Upper lobe of left lung (tissue), 6 donors: Measurements from ENCODE around the gene TMEM30A. TPM values are rescaled to one million over a fixed set of nuclear protein-coding genes. Genes with fewer than 3 reads are reported as not detected.

Experiments
- ATAC-seq, 2 donors: fragments of 200-7000 bp; cut with Tn5 transposase; one replicate each; pipeline ENCODE4 v1.9.1; 2022; ENCODE audit warnings: mild to moderate bottlenecking in 2 of 2, moderate library complexity in 2 of 2; ENCODE audit not compliant: low FRiP score in 2 of 2
- DNase-seq, 2 donors: peaks; one replicate each; pipeline ENCODE4 v3.0.0-alpha.2; 2019 to 2020
- H3K27ac ChIP-seq, 4 donors: fragments of 200-600 bp; sonication (generic); one replicate each; pipeline ENCODE4 v1.5.1; 2016 to 2019
- H3K27me3 ChIP-seq, 4 donors: fragments of 200-600 bp; sonication (generic); one replicate each; pipeline ENCODE4 v1.5.1; 2017 to 2019
- H3K36me3 ChIP-seq, 4 donors: fragments of 200-600 bp; sonication (generic); one replicate each; pipeline ENCODE4 v1.5.1; 2016 to 2019
- H3K4me1 ChIP-seq, 4 donors: fragments of 200-600 bp; sonication (generic); one replicate each; pipeline ENCODE4 v1.5.1; 2018 to 2019
- H3K4me3 ChIP-seq, 4 donors: fragments of 200-600 bp; sonication (generic); one replicate each; pipeline ENCODE4 v1.5.1; 2017 to 2019; ENCODE audit warnings: mild to moderate bottlenecking in 2 of 4, moderate library complexity in 1 of 4
- H3K9me3 ChIP-seq, 4 donors: fragments of 200-600 bp; sonication (generic); one replicate each; pipeline ENCODE4 v1.5.1; 2018 to 2019
- EP300 ChIP-seq, 4 donors: sonication (generic); formaldehyde crosslinking; IDR thresholded peaks; one replicate each; pipeline ENCODE4 v1.5.1; 2017; ENCODE audit warnings: antibody characterized with exemption in 4 of 4, control low read depth in 2 of 4
- POLR2A ChIP-seq, 4 donors: fragments of 450-650 bp; IDR thresholded peaks; one replicate each; pipeline ENCODE4 v1.5.1; 2016 to 2017; ENCODE audit warnings: antibody characterized with exemption in 4 of 4, mild to moderate bottlenecking in 2 of 4
- POLR2AphosphoS5 ChIP-seq, 2 donors: sonication (generic); formaldehyde crosslinking; IDR thresholded peaks; one replicate each; pipeline ENCODE4 v1.5.1; 2017; ENCODE audit warnings: antibody characterized with exemption in 2 of 2
- WGBS, 2 donors: methylation state at CpG; one replicate each; pipeline ENCODE4 v1.1.5; 2017 to 2018; 5-methylcytosine and 5-hydroxymethylcytosine counted together
- total RNA-seq, 6 donors: library from RNA; depleted of rRNA in 4 of 6; stranded (reverse); fragments of >200 nt in 4 of 6; gene quantifications; one replicate each; pipeline versions ENCODE4 v1.1.0 to v1.2.1, GENCODE V29; 2016 to 2021
- TF ChIP-seq, protein P1 (sequence below), 6 experiments: fragments of 450-650 bp in 4 of 6; fragments of 200-600 bp in 2 of 6; sonication (generic) in 2 of 6; IDR thresholded peaks; one replicate each; pipeline ENCODE4 v1.5.1; 2016 to 2019; ENCODE audit warnings: antibody characterized with exemption in 6 of 6
- donor health status: DM: no; HTN: no; CAD: no; lungs with moderate emphysema.
- donor health status: DM: no; HTN: yes; CAD: no; lungs with severe emphysema.

The TMEM30A gene
- total RNA-seq, 6 donors from 2014 or later, result 38.8 to 177 (median 140) TPM

DNA sequence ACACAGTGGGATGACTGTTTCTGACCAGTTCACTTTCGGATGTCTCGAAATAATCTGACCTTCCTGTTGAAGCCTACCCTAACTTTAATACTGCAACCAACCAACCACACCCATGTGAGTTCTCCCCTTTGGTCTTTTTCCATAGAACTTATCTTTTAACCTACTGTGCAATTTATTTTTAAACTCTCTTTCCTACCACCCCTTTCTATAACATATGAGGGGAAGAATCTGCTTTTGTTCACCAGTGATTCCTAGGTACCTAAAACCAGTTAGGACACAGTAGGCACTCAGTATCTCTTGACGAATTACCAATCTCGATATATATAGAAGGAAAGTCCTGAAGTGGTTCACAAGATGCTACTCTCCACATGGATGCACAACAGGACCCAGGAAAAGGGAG is 48.0 kb downstream of the TMEM30A start:
- Histone ChIP-seq H3K36me3 (peaks cover 18 to 57% (median 28%) of the 10 kb centered on the region in 4 donors), H3K27me3 (no peaks in the 10 kb centered on the region), H3K27ac (no peak overlapping the region), H3K4me1 (peaks cover 0 to 12% (median 8%) of the 10 kb centered on the region in 4 donors), H3K9me3 (no peaks in the 10 kb centered on the region), H3K4me3 (no peak overlapping the region)
- ATAC-seq (no peak), DNase-seq (no peak)
- TF ChIP-seq, protein P1, sequence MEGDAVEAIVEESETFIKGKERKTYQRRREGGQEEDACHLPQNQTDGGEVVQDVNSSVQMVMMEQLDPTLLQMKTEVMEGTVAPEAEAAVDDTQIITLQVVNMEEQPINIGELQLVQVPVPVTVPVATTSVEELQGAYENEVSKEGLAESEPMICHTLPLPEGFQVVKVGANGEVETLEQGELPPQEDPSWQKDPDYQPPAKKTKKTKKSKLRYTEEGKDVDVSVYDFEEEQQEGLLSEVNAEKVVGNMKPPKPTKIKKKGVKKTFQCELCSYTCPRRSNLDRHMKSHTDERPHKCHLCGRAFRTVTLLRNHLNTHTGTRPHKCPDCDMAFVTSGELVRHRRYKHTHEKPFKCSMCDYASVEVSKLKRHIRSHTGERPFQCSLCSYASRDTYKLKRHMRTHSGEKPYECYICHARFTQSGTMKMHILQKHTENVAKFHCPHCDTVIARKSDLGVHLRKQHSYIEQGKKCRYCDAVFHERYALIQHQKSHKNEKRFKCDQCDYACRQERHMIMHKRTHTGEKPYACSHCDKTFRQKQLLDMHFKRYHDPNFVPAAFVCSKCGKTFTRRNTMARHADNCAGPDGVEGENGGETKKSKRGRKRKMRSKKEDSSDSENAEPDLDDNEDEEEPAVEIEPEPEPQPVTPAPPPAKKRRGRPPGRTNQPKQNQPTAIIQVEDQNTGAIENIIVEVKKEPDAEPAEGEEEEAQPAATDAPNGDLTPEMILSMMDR (IDR thresholded peaks at IDR 0.05), result no peak
- TF ChIP-seq POLR2AphosphoS5 (IDR thresholded peaks at IDR 0.05), result no peak
- TF ChIP-seq POLR2A (IDR thresholded peaks at IDR 0.05), result no peak
- TF ChIP-seq EP300 (IDR thresholded peaks at IDR 0.05), result no peak
- WGBS, 2 donors, result 78 to 91% methylated on average over 4 of the region's 4 CpGs

DNA sequence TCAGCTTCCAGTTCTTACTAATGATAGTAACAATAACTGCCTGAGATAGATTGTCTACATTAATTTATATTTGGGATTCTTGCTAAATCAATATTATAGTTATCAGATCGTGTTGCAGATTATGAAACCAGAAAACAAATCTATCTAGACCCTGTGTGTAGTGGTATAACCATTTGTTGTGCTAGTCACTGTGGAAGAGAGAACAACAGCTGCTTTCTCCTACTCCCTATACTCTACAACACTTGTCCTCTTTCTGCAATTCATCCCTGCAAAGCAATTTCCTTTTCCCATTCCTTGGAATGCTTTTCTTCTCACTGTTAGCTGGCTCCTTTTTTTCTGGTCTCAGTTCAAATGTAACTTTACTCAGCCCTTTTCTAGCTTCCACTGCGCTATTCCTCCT is 49.3 kb downstream of the TMEM30A start:
- peaks cover 0 to 2% (median 0%) of the 10 kb centered on the region in 4 donors for H3K4me1 ChIP-seq
- ATAC-seq (no peak), DNase-seq (no peak)
- no peak overlapping the region for H3K27ac ChIP-seq
- no peak for TF ChIP-seq EP300 (IDR thresholded peaks at IDR 0.05)
- TF ChIP-seq, protein P1 (IDR thresholded peaks at IDR 0.05), result no peak
- TF ChIP-seq POLR2AphosphoS5 (IDR thresholded peaks at IDR 0.05), result no peak
- TF ChIP-seq POLR2A (IDR thresholded peaks at IDR 0.05), result no peak
- WGBS, 2 donors, result 72 to 85% methylated on average over 2 of the region's 2 CpGs
- peaks cover 18 to 46% (median 27%) of the 10 kb centered on the region in 4 donors for H3K36me3 ChIP-seq
- H3K9me3 ChIP-seq, result no peaks in the 10 kb centered on the region
- no peaks in the 10 kb centered on the region for H3K27me3 ChIP-seq
- H3K4me3 ChIP-seq, result no peak overlapping the region

- no peak overlapping the region for H3K4me3 ChIP-seq
- H3K36me3 ChIP-seq, result peaks cover 16 to 36% (median 19%) of the 10 kb centered on the region in 4 donors
- H3K27me3 ChIP-seq, result no peaks in the 10 kb centered on the region
- no peak overlapping the region for H3K27ac ChIP-seq
- no peak for TF ChIP-seq EP300 (IDR thresholded peaks at IDR 0.05)
- no peak for DNase-seq
- H3K4me1 ChIP-seq, result peaks cover 0 to 3% (median 0%) of the 10 kb centered on the region in 4 donors
- WGBS, 2 donors, result 61 to 77% methylated on average over 3 of the region's 3 CpGs
- no peaks in the 10 kb centered on the region for H3K9me3 ChIP-seq
- ATAC-seq, result no peak
These were observed 50.3 kb downstream of the TMEM30A start for GRCh38 chr6:75234126-75234865.

- Histone ChIP-seq H3K36me3 (peaks cover 9 to 26% (median 12%) of the 10 kb centered on the region in 4 donors), H3K27ac (no peak overlapping the region), H3K4me1 (peaks cover 0 to 3% (median 0%) of the 10 kb centered on the region in 4 donors), H3K27me3 (no peaks in the 10 kb centered on the region), H3K4me3 (no peak overlapping the region), H3K9me3 (no peaks in the 10 kb centered on the region)
- 92 to 96% methylated on average over 4 of the region's 4 CpGs for WGBS, 2 donors
- DNase-seq, result no peak
- TF ChIP-seq EP300 (IDR thresholded peaks at IDR 0.05) (no peak), POLR2AphosphoS5 (IDR thresholded peaks at IDR 0.05) (no peak), POLR2A (IDR thresholded peaks at IDR 0.05) (no peak)
- TF ChIP-seq, protein P1 (IDR thresholded peaks at IDR 0.05), result no peak
- ATAC-seq, result no peak
These were observed 51.4 kb downstream of the TMEM30A start for GRCh38 chr6:75233092-75233615.

GRCh38 chr6:75230484-75231325 is 53.9 kb downstream of the TMEM30A start:
- Histone ChIP-seq H3K27ac (no peak overlapping the region), H3K27me3 (no peaks in the 10 kb centered on the region), H3K4me3 (no peak overlapping the region), H3K9me3 (no peaks in the 10 kb centered on the region), H3K36me3 (peaks cover 0 to 3% (median 0%) of the 10 kb centered on the region in 4 donors), H3K4me1 (peaks cover 0 to 6% (median 0%) of the 10 kb centered on the region in 4 donors)
- ATAC-seq, result peak in 1 of 2 donors; percentile 82
- 58% methylated on average over 10 of the region's 10 CpGs for WGBS, 2 donors
- TF ChIP-seq, protein P1 (IDR thresholded peaks at IDR 0.05), result peak; percentile 18 to 65 (median 55)
- TF ChIP-seq POLR2A (IDR thresholded peaks at IDR 0.05), result no peak
- DNase-seq, result no peak
